ENCODE data around the gene MAGEA9. TPM values are rescaled to one million over a fixed set of nuclear protein-coding genes. Genes with fewer than 3 reads are reported as not detected.
A peak's percentile ranks its signal among the peaks of the same experiment; 100 is the strongest.
"Not testable (repeated sequence)": the region's sequence is repeated elsewhere in the genome, so short reads cannot be mapped to it uniquely, and the experiment has no call there.

The MAGEA9 gene
- polyA plus RNA-seq, 3 donors: not detected

GRCh38 chrX:149757206-149758067 lies 24.3 kb upstream of the MAGEA9 start:
- no peak overlapping the region for H3K4me3 ChIP-seq (replicated peaks in 1 of 3; ENCODE audit: low read depth in 2 of 3, low read length in 3 of 3)
- TF ChIP-seq CTCF (IDR thresholded peaks at IDR 0.05): no peak
- H3K27me3 Mint-ChIP-seq (ENCODE audit: low read depth in 3 of 3): peaks cover 0 to 6% (median 5%) of the 10 kb centered on the region in 3 donors
- H3K27me3 ChIP-seq (ENCODE audit: control insufficient read depth in 2 of 2, insufficient read depth in 2 of 2, low read length in 2 of 2): no peaks in the 10 kb centered on the region
- H3K79me2 ChIP-seq (ENCODE audit: insufficient read depth, low read length): no peaks in the 10 kb centered on the region
- no peak overlapping the region for H3K4me2 ChIP-seq (replicated peaks; ENCODE audit: extremely low read depth, low read length, poor library complexity, severe bottlenecking)
- H3K27ac Mint-ChIP-seq: no peak overlapping the region
- no peaks in the 10 kb centered on the region for H4K20me1 ChIP-seq (ENCODE audit: insufficient read depth, low read length)
- no peak overlapping the region for H3K27ac ChIP-seq (ENCODE audit: low read depth in 1 of 2, low read length in 2 of 2)
- H3K4me3 Mint-ChIP-seq: no peak overlapping the region
- H3K36me3 Mint-ChIP-seq: no peaks in the 10 kb centered on the region
- no peak overlapping the region for H3K9ac ChIP-seq (ENCODE audit: insufficient read depth, low read length, poor library complexity, severe bottlenecking)
- no peaks in the 10 kb centered on the region for H3K4me1 ChIP-seq (ENCODE audit: control insufficient read depth in 1 of 2, insufficient read depth in 2 of 2, low read length in 2 of 2)
- no peak overlapping the region for H2AFZ ChIP-seq (ENCODE audit: insufficient read depth, low read depth, low read length, poor library complexity, severe bottlenecking)
- WGBS (ENCODE audit: insufficient coverage): no CpG with 5 or more reads among the region's 8 CpGs
- no peaks in the 10 kb centered on the region for H3K36me3 ChIP-seq (replicated peaks in 1 of 2; ENCODE audit: control insufficient read depth in 1 of 2, insufficient read depth in 2 of 2, low read length in 2 of 2)
- H3K9me3 Mint-ChIP-seq: peaks cover 0 to 7% (median 2%) of the 10 kb centered on the region in 7 donors
- DNase-seq: no peak
- no peaks in the 10 kb centered on the region for H3K4me1 Mint-ChIP-seq
- H3K9me3 ChIP-seq (replicated peaks in 1 of 2; ENCODE audit: control insufficient read depth in 1 of 2, insufficient read depth in 1 of 2, low read length in 2 of 2): no peaks in the 10 kb centered on the region
- intact Hi-C loops (cut with micrococcal nuclease): no loop called here

- intact Hi-C loops (cut with micrococcal nuclease): no loop called here
- H3K9me3 Mint-ChIP-seq: peaks cover 0 to 10% (median 2%) of the 10 kb centered on the region in 7 donors
- no peaks in the 10 kb centered on the region for H3K9me3 ChIP-seq (replicated peaks in 1 of 2; ENCODE audit: control insufficient read depth in 1 of 2, insufficient read depth in 1 of 2, low read length in 2 of 2)
- no peak for DNase-seq
- H3K9ac ChIP-seq (ENCODE audit: insufficient read depth, low read length, poor library complexity, severe bottlenecking): no peak overlapping the region
- H4K20me1 ChIP-seq (ENCODE audit: insufficient read depth, low read length): no peaks in the 10 kb centered on the region
- no peaks in the 10 kb centered on the region for H3K36me3 Mint-ChIP-seq
- H3K4me1 ChIP-seq (ENCODE audit: control insufficient read depth in 1 of 2, insufficient read depth in 2 of 2, low read length in 2 of 2): no peaks in the 10 kb centered on the region
- H3K27ac Mint-ChIP-seq: peak overlapping the region in 1 of 7 donors; percentile 48
- H3K4me2 ChIP-seq (replicated peaks; ENCODE audit: extremely low read depth, low read length, poor library complexity, severe bottlenecking): no peak overlapping the region
- no peak overlapping the region for H3K27ac ChIP-seq (ENCODE audit: low read depth in 1 of 2, low read length in 2 of 2)
- TF ChIP-seq CTCF (IDR thresholded peaks at IDR 0.05): no peak
- no peak overlapping the region for H2AFZ ChIP-seq (ENCODE audit: insufficient read depth, low read depth, low read length, poor library complexity, severe bottlenecking)
- no peak overlapping the region for H3K4me3 ChIP-seq (replicated peaks in 1 of 3; ENCODE audit: low read depth in 2 of 3, low read length in 3 of 3)
- H3K36me3 ChIP-seq (replicated peaks in 1 of 2; ENCODE audit: control insufficient read depth in 1 of 2, insufficient read depth in 2 of 2, low read length in 2 of 2): no peaks in the 10 kb centered on the region
- H3K27me3 Mint-ChIP-seq (ENCODE audit: low read depth in 3 of 3): peaks cover 0 to 5% (median 2%) of the 10 kb centered on the region in 3 donors
- no peaks in the 10 kb centered on the region for H3K79me2 ChIP-seq (ENCODE audit: insufficient read depth, low read length)
- H3K4me1 Mint-ChIP-seq: no peaks in the 10 kb centered on the region
- 90% methylated on average over 10 of the region's 18 CpGs for WGBS (ENCODE audit: insufficient coverage)
- no peaks in the 10 kb centered on the region for H3K27me3 ChIP-seq (ENCODE audit: control insufficient read depth in 2 of 2, insufficient read depth in 2 of 2, low read length in 2 of 2)
- no peak overlapping the region for H3K4me3 Mint-ChIP-seq
Measured at GRCh38 chrX:149758068-149758714, 23.5 kb upstream of the MAGEA9 start.

GRCh38 chrX:149758715-149759078 lies 23.0 kb upstream of the MAGEA9 start:
- 93% methylated on average over 5 of the region's 17 CpGs for WGBS (ENCODE audit: insufficient coverage)
- H3K9me3 Mint-ChIP-seq; intact Hi-C loops (cut with micrococcal nuclease): not testable (repeated sequence)

More at GRCh38 chrX:149758715-149759078, 23.0 kb upstream of the MAGEA9 start:
- H3K4me3 Mint-ChIP-seq; H3K36me3 ChIP-seq (replicated peaks in 1 of 2; ENCODE audit: control insufficient read depth in 1 of 2, insufficient read depth in 2 of 2, low read length in 2 of 2); H3K4me1 Mint-ChIP-seq; H3K9ac ChIP-seq (ENCODE audit: insufficient read depth, low read length, poor library complexity, severe bottlenecking); H3K36me3 Mint-ChIP-seq; H3K79me2 ChIP-seq (ENCODE audit: insufficient read depth, low read length); H3K9me3 ChIP-seq (replicated peaks in 1 of 2; ENCODE audit: control insufficient read depth in 1 of 2, insufficient read depth in 1 of 2, low read length in 2 of 2); H3K27me3 Mint-ChIP-seq (ENCODE audit: low read depth in 3 of 3); H3K4me3 ChIP-seq (replicated peaks in 1 of 3; ENCODE audit: low read depth in 2 of 3, low read length in 3 of 3); H3K4me2 ChIP-seq (replicated peaks; ENCODE audit: extremely low read depth, low read length, poor library complexity, severe bottlenecking); H2AFZ ChIP-seq (ENCODE audit: insufficient read depth, low read depth, low read length, poor library complexity, severe bottlenecking); DNase-seq; H4K20me1 ChIP-seq (ENCODE audit: insufficient read depth, low read length); H3K27ac Mint-ChIP-seq; H3K4me1 ChIP-seq (ENCODE audit: control insufficient read depth in 1 of 2, insufficient read depth in 2 of 2, low read length in 2 of 2); H3K27me3 ChIP-seq (ENCODE audit: control insufficient read depth in 2 of 2, insufficient read depth in 2 of 2, low read length in 2 of 2); H3K27ac ChIP-seq (ENCODE audit: low read depth in 1 of 2, low read length in 2 of 2): not testable (repeated sequence)

Data from CD14-positive monocyte (primary cell).